PC-9 (cell line): ENCODE measurements around the gene PDP2. TPM values are rescaled to one million over a fixed set of nuclear protein-coding genes. Genes with fewer than 3 reads are reported as not detected.
"Not testable (repeated sequence)": the region's sequence is repeated elsewhere in the genome, so short reads cannot be mapped to it uniquely, and the experiment has no call there.

Experiments
- BruUV-seq: library from RNA; stranded (reverse); fragments of 400-500 nt; replicated peaks from 2 replicates; lab custom pipeline; 2021; lab: Mats Ljungman, UMichigan
- CTCF ChIA-PET: fragments of 300-600 bp; sonication (Branson Sonifier 250); formaldehyde crosslinking; loops from one replicate; lab custom pipeline; 2022; ENCODE audit warnings: antibody characterized with exemption; lab: Charles Lee
- POLR2A ChIA-PET: fragments of 300-600 bp; sonication (Branson Sonifier 250); formaldehyde crosslinking; loops from one replicate; lab custom pipeline; 2022; ENCODE audit warnings: antibody characterized with exemption; ENCODE audit not compliant: unreplicated experiment; lab: Charles Lee
- DNase-seq, 2 experiments: peaks; one replicate each; pipeline versions ENCODE4 v3.0.0 to v3.0.0-alpha.2; 2015 to 2022; ENCODE audit warnings: mixed read lengths in 1 of 2
- H2AFZ ChIP-seq: fragments of 200-600 bp; sonication (generic); 2 replicates; pipeline ENCODE4 v1.8.1; 2017; ENCODE audit warnings: antibody characterized with exemption
- H3F3A ChIP-seq: fragments of 200-600 bp; sonication (generic); 2 replicates; pipeline ENCODE4 v1.8.1; 2017; ENCODE audit warnings: antibody characterized with exemption, mild to moderate bottlenecking, low read depth; ENCODE audit not compliant: insufficient read depth
- H3K27ac ChIP-seq: fragments of 200-600 bp; sonication (generic); 2 replicates; pipeline ENCODE4 v1.6.1; 2016; ENCODE audit warnings: mixed run types
- H3K27me3 ChIP-seq: fragments of 200-600 bp; sonication (generic); 2 replicates; pipeline ENCODE4 v1.6.1; 2016; ENCODE audit warnings: low read depth, mixed run types; ENCODE audit not compliant: insufficient read depth
- H3K36me3 ChIP-seq: fragments of 200-600 bp; sonication (generic); 2 replicates; pipeline ENCODE4 v1.6.1; 2016; ENCODE audit warnings: low read depth, mixed run types
- H3K4me1 ChIP-seq: fragments of 200-600 bp; sonication (generic); replicated peaks from 2 replicates; pipeline ENCODE4 v1.6.1; 2016; ENCODE audit warnings: mixed run types; ENCODE audit not compliant: insufficient read depth
- H3K4me2 ChIP-seq: fragments of 200-600 bp; sonication (generic); 2 replicates; pipeline ENCODE4 v1.6.1; 2017; ENCODE audit warnings: mixed run types
- H3K4me3 ChIP-seq: fragments of 200-600 bp; sonication (generic); 2 replicates; pipeline ENCODE4 v1.6.1; 2016; ENCODE audit warnings: mixed run types
- H3K79me2 ChIP-seq: fragments of 200-600 bp; sonication (generic); 2 replicates; pipeline ENCODE4 v1.6.1; 2017; ENCODE audit warnings: low read depth, mixed run types
- H3K9me2 ChIP-seq: fragments of 200-600 bp; sonication (generic); 2 replicates; pipeline ENCODE4 v1.8.1; 2017; ENCODE audit warnings: mild to moderate bottlenecking; ENCODE audit not compliant: insufficient read depth
- H3K9me3 ChIP-seq: fragments of 200-600 bp; sonication (generic); 2 replicates; pipeline ENCODE4 v1.8.1; 2016; ENCODE audit warnings: low read depth; ENCODE audit not compliant: insufficient read depth
- H4K20me1 ChIP-seq: fragments of 200-600 bp; sonication (generic); 2 replicates; pipeline ENCODE4 v1.8.1; 2017; ENCODE audit not compliant: insufficient read depth
- EZH2 ChIP-seq: fragments of 200-600 bp; sonication (generic); IDR thresholded peaks from 2 replicates; pipeline ENCODE4 v1.8.0; 2017; ENCODE audit warnings: antibody characterized with exemption, low read depth
- intact Hi-C: fragments of 100-400 bp; cut with micrococcal nuclease; formaldehyde crosslinking; loops from one replicate; pipeline ENCODE4 v1.10.0; 2022; ENCODE audit not compliant: unreplicated experiment
- total RNA-seq: library from RNA; stranded (reverse); gene quantifications from 2 replicates; pipeline ENCODE4 v1.2.3, GENCODE V29; 2021
- TF ChIP-seq, protein P1 (sequence below): fragments of 200-600 bp; sonication (generic); conservative IDR thresholded peaks from 2 replicates; pipeline ENCODE4 v1.6.1; 2017; ENCODE audit warnings: mixed run types, antibody characterized with exemption, mild to moderate bottlenecking, moderate library complexity

Gene PDP2
- total RNA-seq, 1 experiment from 2014 or later: 21.6 TPM

DNA sequence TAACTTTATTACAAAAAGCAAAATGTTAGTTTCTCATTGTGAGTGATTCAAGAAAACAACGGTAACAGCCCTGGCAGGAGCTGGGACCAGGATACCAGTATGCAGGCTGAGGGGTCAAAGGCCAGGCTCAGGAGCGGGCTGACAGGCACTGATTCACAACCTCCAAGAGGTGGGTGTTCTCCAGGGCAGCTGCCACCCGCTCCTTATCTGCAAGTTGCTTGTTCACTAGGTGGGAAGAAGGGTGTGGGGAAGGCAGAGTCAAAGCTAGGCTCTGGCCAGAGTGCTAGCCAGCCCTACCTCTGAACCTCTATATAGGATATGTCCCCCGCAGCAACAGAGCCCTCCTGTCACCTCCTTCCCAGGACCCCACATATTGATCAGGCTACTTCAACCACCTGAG is 51.8 kb downstream of the PDP2 start:
- Histone ChIP-seq H2AFZ (no peak overlapping the region), H3K9me3 (no peaks in the 10 kb centered on the region), H3F3A (peaks cover 38% of the 10 kb centered on the region), H4K20me1 (peaks cover 7% of the 10 kb centered on the region; the same call in 1 of the 2 replicates), H3K9me2 (no peaks in the 10 kb centered on the region), H3K36me3 (no peaks in the 10 kb centered on the region), H3K79me2 (peaks cover 39% of the 10 kb centered on the region), H3K4me1 (peaks cover 64% of the 10 kb centered on the region), H3K4me2 (no peak overlapping the region), H3K27me3 (no peaks in the 10 kb centered on the region), H3K4me3 (no peak overlapping the region), H3K27ac (no peak overlapping the region)
- CTCF ChIA-PET: no interaction called here
- no peak for DNase-seq
- POLR2A ChIA-PET: no interaction called here
- intact Hi-C loops: loop anchor here (10.0 kb wide), 1 partner anchor 417 kb away; no protein-coding TSS in a partner anchor
- BruUV-seq: no TSS peak
- TF ChIP-seq EZH2: no peak
- TF ChIP-seq, protein P1, sequence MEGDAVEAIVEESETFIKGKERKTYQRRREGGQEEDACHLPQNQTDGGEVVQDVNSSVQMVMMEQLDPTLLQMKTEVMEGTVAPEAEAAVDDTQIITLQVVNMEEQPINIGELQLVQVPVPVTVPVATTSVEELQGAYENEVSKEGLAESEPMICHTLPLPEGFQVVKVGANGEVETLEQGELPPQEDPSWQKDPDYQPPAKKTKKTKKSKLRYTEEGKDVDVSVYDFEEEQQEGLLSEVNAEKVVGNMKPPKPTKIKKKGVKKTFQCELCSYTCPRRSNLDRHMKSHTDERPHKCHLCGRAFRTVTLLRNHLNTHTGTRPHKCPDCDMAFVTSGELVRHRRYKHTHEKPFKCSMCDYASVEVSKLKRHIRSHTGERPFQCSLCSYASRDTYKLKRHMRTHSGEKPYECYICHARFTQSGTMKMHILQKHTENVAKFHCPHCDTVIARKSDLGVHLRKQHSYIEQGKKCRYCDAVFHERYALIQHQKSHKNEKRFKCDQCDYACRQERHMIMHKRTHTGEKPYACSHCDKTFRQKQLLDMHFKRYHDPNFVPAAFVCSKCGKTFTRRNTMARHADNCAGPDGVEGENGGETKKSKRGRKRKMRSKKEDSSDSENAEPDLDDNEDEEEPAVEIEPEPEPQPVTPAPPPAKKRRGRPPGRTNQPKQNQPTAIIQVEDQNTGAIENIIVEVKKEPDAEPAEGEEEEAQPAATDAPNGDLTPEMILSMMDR: no peak

DNA sequence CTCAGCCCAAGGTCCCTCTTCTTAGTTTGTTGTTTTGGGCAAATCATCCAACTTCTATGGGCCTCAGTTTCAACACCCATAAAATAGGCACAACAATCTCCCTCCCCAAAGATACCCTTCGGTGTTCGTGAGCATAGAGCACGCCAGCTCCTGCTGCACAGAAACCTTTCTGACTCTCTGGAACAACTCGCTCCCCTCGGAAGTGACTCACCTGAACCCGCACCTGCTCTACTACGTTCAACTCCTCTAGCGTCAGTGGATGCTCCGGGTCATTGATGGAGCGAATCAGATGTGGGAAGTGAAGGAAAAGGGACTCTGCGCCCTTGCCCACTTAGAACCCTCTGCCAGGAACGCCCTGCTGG is 53.4 kb downstream of the PDP2 start:
- Histone ChIP-seq H2AFZ (peak overlapping the region; percentile 99), H3K27me3 (no peaks in the 10 kb centered on the region), H3K9me2 (no peaks in the 10 kb centered on the region), H3K9me3 (no peaks in the 10 kb centered on the region), H3K4me2 (peak overlapping the region; percentile 98), H3K4me1 (peaks cover 47% of the 10 kb centered on the region), H3F3A (peaks cover 30% of the 10 kb centered on the region), H3K4me3 (peak overlapping the region; percentile 91), H4K20me1 (peaks cover 10% of the 10 kb centered on the region; the same call in 1 of the 2 replicates), H3K79me2 (peaks cover 39% of the 10 kb centered on the region), H3K36me3 (no peaks in the 10 kb centered on the region), H3K27ac (peak overlapping the region; percentile 48)
- DNase-seq: peak in 1 of 2 experiments; percentile 71
- POLR2A ChIA-PET: interaction anchor here (0.7 kb wide), 1 partner anchor 31 kb away, joined by 3 read pairs; no protein-coding TSS in a partner anchor
- intact Hi-C loops: loop anchor here (10.0 kb wide), 1 partner anchor 419 kb away; no protein-coding TSS in a partner anchor
- CTCF ChIA-PET: no interaction called here
- TF ChIP-seq, protein P1: no peak
- TF ChIP-seq EZH2: no peak
- TSS peak; percentile 50 for BruUV-seq

DNA sequence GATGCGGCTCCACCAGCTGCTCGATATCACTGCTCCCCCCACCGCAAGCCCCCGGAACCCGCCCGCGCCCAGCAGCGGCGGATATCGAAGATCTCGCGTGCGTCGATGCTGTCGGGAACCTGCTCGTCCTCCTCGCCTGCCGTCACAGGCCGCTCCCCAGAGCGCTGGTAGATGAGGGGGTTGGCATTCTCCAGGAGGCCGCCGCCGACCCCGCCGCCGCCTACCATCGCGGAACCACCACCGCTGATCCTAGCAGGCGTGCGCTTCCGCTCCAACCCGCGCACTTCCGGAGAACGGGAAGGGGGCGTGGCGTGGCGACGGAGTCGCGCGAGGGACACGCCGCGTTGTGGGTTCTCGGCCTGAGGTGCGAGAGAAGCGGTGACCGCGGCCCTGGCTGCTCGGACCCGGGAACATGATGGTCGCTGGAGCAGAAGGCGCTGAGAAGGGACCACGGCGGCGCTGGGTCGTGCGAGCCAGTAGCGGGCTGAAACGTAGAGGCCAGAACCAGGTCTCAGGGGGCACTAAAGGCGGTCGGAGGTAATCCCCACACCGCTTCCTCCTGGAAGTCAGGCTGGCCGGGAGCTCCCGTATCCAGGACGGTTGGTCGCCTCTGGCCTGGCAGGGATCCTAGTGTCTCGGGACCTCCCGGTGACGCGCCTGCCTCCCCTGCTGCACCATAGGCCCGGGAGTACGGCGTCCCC is 54.0 kb downstream of the PDP2 start, which contains the start of gene CIAO2B:
CIAO2B (minus strand) TSS at position 265 of the 701 bp plus-strand sequence; CDS start at position 227, 38 bp downstream.
- no peaks in the 10 kb centered on the region for H3K9me2 ChIP-seq
- peak within 1 kb of the TSS; percentile 91 for H3K4me3 ChIP-seq
- CTCF ChIA-PET: no interaction called here
- peak within 1 kb of the TSS; percentile 48 for H3K27ac ChIP-seq
- peaks cover 42% of the 10 kb centered on the region for H3K4me1 ChIP-seq
- no TSS peak for BruUV-seq
- H3K4me2 ChIP-seq: peak within 1 kb of the TSS; percentile 98
- H3K27me3 ChIP-seq: no peaks in the 10 kb centered on the region
- no peaks in the 10 kb centered on the region for H3K9me3 ChIP-seq
- no peak for TF ChIP-seq EZH2
- TF ChIP-seq, protein P1: no peak
- peak within 1 kb of the TSS; percentile 99 for H2AFZ ChIP-seq
- peak; percentile 63 to 83 for DNase-seq
- no peaks in the 10 kb centered on the region for H3K36me3 ChIP-seq
- peaks cover 12% of the 10 kb centered on the region; the same call in 1 of the 2 replicates for H4K20me1 ChIP-seq
- intact Hi-C loops: loop anchor here (10.0 kb wide), 1 partner anchor 419 kb away; no protein-coding TSS in a partner anchor
- H3K79me2 ChIP-seq: peaks cover 39% of the 10 kb centered on the region
- H3F3A ChIP-seq: peaks cover 26% of the 10 kb centered on the region
- POLR2A ChIA-PET: interaction anchor here (0.7 kb wide), 2 partner anchors 32 to 73 kb away, joined by 3 to 4 read pairs; no protein-coding TSS in a partner anchor

DNA sequence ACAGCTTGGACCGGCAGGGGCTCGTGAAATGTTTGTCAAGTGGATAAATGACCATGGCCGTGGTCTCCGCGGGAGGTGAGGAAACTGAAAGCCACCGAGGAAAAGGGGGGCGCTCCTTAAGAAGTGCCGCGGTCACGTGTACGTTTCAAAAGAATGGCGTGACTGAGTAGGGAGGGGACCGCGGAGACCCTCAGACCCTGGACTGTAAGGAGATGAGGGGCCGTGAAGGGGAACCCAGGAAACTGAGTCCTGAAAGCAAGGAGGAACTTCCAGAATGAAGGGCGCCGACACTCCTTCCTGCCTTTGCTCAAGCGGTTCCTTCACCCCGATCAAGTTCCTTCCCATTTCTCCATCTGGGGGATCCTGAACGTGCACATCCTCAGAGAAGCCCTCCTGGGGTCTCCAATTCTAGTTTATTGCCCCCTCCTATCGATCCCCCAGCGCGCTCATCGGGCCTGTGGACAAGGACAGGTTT is 54.6 kb downstream of the PDP2 start:
- H3K79me2 ChIP-seq: peaks cover 39% of the 10 kb centered on the region
- intact Hi-C loops: loop anchor here (10.0 kb wide), 1 partner anchor 420 kb away; no protein-coding TSS in a partner anchor
- POLR2A ChIA-PET: interaction anchor here (0.7 kb wide), 1 partner anchor 72 kb away, joined by 4 read pairs; no protein-coding TSS in a partner anchor

More for the DNA sequence above, 54.6 kb downstream of the PDP2 start:
- H3F3A ChIP-seq: peaks cover 20% of the 10 kb centered on the region
- H3K27me3 ChIP-seq, H3K9me2 ChIP-seq, H3K36me3 ChIP-seq, DNase-seq, H3K9me3 ChIP-seq, CTCF ChIA-PET: not testable (repeated sequence)
- H3K4me1 ChIP-seq: peaks cover 36% of the 10 kb centered on the region
- peak overlapping the region; percentile 99 for H2AFZ ChIP-seq
- BruUV-seq: TSS peak; percentile 34
- H3K4me3 ChIP-seq: peak overlapping the region; percentile 91
- H3K27ac ChIP-seq: peak overlapping the region; percentile 48; the same call in 1 of the 2 replicates
- H3K4me2 ChIP-seq: peak overlapping the region; percentile 98
- peaks cover 12% of the 10 kb centered on the region; the same call in 1 of the 2 replicates for H4K20me1 ChIP-seq
